M059J (cell line): ENCODE measurements around the gene STRN. TPM values are rescaled to one million over a fixed set of nuclear protein-coding genes. Genes with fewer than 3 reads are reported as not detected.
"Not testable (repeated sequence)": the region's sequence is repeated elsewhere in the genome, so short reads cannot be mapped to it uniquely, and the experiment has no call there.

Source experiments
- DNase-seq: peaks from one replicate; pipeline ENCODE4 v3.0.0-alpha.2; 2012; ENCODE audit warnings: low read depth
- total RNA-seq: library from RNA; depleted of rRNA; stranded (reverse); fragments of >200 nt; shearing (Covaris generic); gene quantifications from 2 replicates; pipeline ENCODE4 v1.2.3, GENCODE V29; 2014

Gene STRN
- total RNA-seq, 1 experiment from 2014 or later: 15.5 TPM

DNA sequence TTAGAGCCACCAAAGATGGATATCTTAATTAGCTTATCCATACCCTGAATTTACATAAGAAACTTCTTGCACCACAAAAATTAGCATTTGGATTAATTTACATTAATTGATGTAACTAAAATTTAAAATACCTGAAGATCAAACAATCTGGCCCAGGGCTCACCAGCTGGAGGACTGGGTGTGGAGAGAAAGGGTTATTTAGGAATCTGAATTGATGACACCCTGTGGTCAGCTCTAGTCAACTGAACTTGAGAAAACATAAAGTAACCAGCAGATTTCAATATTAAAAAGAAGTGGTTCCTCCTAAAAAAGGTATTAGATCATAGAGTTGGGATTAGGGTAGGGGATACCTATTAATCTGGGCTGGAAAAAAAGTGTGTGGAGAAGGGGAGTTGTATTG is 122.5 kb downstream of the STRN start:
- DNase-seq: no peak

DNA sequence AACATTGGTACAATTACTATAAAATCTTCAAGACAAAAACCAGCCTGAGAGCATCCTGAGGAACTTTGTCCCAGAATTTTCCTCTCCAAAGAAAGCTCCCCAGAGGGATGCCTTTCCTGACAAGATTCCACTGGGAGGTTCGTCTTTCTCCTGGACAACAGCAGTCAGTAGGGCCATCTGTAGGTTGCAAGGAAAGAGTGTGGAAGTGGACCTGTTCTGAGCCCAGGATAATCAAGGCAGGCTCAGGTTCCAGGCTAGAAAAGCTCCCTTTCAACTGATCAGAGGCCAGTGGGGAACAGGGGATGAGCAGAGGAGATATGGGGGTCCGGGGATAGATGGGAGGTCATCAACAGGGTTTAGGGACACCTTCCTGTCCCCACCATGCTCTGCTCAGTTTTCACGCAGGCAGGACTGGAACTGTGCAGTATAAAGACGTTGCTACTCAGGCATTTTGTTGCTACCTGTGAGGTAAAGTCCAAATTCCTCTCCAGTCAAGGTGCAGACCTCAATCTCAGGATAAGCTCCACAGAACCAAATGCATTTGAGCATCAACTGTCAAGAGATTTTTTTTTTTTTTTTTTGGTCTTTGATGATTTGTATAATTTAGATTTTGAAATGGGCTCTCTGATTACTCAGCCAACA is 126.2 kb downstream of the STRN start:
- peak; percentile 10 for DNase-seq

DNA sequence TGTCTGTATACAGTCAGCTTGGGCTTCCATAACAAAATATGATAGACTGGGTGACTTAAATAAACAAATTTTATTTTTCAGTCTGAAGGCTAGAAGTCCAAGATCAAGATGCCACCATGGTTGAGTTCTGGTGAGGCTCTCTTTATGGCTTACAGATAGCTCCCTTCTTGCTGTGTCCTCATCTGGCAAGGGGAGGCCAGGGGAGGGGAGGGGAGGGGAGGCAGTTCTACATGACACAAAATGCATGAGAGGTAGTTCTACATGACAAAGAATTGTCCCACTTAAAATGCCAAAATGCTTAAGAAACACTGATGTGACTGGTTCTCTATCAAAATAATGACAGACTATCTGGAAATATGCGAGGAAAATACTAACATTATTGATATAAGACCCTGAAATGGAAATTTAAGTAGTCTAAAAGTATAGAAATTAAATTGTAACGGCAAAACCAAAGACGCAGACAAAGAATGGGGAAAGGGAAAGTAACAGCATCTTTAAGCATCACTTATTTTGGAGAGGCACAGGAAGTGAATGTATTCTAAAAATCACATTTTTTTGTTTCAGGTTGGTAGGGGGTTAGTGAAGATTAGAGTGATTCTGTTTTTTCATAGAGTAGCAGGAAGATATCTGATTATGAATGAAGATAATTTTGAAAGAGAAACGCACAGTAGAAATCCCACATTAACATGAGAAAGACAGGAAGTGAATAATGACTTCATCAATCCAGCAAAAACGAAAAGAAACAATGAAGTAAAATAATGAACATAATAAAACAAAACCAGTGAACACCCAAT is 131.4 kb downstream of the STRN start:
- no peak for DNase-seq

DNA sequence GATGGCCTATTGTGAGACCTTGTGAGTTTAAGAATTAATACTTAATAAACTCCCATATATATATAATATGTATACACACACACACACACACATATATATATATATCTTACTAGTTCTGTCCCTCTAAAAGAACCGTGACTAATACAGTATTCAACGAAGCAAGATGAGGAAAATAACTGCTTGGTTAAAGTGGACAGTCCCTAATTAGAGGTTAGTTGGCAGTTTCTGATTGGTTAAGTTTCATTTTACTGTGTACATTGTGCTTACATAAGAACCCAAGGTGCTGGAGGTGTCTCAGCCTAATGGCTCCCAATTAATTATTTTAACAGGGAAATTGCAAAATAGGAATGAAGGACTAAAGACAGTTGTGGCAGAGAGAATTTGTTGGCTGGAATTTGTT is 132.1 kb downstream of the STRN start:
- no peak for DNase-seq

DNA sequence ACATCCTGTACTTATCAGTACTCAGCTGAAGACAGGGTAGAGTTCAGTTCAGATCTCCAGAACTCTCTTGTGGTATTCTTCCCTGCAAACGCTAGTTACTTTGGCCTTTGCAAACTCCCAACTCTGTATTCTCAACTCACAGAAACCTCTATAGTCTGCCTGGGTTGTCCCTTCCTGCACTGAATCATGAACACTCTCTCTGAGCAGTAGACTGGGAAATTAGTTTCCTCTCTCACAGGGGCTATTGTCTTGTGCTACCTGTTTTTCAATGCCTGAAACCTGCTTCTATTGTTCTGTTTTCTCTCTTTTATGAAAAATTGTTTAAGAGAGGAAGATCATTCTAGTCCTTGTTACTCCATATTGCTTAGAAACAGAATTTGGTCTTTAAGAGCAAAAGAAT is 135.2 kb downstream of the STRN start:
- DNase-seq: no peak

DNA sequence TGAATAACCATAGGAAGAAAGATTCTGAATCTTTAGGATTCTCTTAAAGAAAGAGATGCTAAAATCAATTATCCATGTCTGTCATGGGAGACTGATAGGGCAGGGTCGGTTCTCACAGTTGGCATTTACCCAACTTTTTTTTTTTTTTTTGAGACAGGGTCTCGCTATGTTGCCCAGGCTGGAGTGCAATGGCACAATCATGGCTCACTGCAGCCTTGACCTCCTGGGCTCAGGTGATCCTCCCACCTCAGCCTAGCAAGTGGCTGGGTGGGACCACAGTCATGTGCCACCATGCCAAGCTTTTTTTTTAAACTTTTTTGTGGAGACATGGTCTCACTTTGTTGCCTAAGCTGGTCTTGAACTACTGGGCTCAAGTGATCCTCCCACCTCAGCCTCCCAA is 141.7 kb downstream of the STRN start:
- not testable (repeated sequence) for DNase-seq

DNA sequence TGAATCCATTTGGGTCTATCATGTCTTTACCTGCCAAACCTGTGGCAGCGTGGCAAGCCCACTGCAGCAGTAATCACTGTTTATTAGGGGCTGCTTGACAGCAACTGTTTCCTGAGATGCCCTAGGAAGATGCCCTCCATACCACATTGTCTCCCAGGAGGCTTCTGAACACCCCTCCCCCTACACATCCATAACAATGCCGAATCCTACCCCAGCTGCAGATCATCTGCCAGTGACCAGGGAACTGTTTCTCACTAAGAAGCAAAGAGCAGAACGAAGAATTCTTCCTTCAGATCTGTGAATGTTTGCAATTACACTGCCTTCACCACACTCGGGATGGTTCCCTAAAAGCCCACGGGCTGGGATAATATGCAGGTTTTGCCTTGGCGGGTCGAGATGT is 142.1 kb downstream of the STRN start:
- no peak for DNase-seq

DNA sequence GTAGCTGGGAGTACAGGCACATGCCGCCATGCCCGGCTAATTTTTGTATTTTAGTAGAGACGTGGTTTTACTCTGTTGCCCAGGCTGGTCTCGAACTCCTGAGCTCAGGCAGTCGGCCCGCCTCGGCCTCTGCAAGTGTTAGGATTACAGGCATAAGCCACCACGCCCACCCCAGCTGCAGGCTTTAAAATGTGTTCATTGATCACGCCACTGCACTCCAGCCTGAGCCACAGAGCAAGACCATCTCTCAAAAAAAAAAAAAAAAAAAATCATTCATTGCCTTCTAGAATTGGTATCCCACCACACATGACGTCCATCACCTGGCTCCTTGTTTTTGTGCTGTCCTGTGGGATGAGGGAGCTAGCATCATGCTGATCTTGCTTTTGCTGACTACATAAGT is 142.5 kb downstream of the STRN start:
- no peak for DNase-seq

DNA sequence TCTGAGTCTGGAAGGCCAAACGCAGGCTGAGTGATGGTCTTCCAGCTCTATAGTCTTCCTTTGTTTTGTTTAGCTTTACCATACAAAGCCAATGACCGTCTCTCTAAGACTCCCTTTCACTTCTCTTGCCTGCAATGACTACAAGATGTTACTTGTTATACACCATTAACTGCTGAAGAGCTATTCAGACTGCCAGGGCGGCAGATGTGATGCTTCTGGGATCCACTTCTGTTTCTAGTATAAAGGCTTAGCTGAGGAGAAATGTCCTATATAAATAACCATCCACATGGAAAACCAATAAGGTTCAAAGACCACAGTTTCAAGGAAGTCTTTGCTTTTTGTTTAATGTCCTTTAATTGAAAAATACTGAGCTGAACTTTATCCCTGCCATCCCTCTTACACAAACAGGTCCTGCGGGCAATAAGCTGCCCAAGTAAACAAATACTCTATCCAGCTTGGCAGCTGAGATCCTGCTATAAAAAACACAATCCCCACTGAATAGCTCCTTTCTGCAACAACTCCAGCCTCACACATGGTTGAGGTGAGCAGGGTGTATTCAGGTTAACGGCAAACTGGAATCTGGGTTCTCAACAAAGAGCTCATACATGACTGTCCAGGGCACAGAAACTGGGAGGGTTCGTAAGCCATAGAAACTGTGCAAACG is 145.3 kb downstream of the STRN start:
- no peak for DNase-seq

- no peak for DNase-seq
These were observed 147.1 kb downstream of the STRN start for GRCh38 chr2:36819095-36819711.

GRCh38 chr2:36818542-36818941 is 147.8 kb downstream of the STRN start:
- no peak for DNase-seq

DNA sequence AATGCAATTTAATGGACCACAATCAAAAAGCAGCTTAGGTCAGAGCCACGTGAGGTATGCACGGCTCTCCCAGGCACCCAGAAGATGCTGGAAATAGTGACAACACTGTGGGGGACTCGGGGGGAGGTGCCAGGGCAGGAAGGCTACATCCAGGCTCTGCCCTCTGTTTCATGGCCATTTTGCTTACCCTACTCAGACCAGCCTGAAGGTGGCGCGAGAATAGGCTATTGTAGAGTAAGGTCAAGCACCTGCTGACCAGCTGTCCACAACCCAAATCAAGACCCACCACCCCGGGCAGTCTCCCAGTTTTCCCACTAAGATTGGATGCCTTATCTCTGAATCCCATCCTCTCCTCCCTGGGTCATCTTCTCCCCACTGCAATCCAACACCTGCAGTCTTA is 154.1 kb downstream of the STRN start:
- DNase-seq: peak; percentile 18

- DNase-seq: no peak
These were observed 155.3 kb downstream of the STRN start for GRCh38 chr2:36811071-36811470.

- DNase-seq: peak; percentile 22
These were observed 157.3 kb downstream of the STRN start for GRCh38 chr2:36809069-36809445.

DNA sequence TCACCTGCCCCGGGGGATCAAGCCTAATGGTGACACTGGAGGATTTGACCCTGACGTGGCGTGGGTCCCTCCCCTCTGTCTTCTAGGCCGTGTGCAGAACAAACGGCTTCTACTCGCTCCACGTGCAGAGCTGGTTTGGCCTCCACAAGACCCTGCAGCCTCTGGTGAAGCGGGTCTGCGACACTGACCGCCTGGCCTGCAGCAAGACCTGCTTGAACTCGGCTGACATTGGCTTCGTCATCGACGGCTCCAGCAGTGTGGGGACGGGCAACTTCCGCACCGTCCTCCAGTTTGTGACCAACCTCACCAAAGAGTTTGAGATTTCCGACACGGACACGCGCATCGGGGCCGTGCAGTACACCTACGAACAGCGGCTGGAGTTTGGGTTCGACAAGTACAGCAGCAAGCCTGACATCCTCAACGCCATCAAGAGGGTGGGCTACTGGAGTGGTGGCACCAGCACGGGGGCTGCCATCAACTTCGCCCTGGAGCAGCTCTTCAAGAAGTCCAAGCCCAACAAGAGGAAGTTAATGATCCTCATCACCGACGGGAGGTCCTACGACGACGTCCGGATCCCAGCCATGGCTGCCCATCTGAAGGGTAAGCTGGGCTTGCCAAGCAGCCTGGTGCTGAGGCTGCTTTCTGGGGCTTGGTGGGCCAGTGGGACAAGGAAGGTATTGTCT is 157.8 kb downstream of the STRN start:
- no peak for DNase-seq

- DNase-seq: no peak
These were observed 159.0 kb downstream of the STRN start for GRCh38 chr2:36807223-36807886.

DNA sequence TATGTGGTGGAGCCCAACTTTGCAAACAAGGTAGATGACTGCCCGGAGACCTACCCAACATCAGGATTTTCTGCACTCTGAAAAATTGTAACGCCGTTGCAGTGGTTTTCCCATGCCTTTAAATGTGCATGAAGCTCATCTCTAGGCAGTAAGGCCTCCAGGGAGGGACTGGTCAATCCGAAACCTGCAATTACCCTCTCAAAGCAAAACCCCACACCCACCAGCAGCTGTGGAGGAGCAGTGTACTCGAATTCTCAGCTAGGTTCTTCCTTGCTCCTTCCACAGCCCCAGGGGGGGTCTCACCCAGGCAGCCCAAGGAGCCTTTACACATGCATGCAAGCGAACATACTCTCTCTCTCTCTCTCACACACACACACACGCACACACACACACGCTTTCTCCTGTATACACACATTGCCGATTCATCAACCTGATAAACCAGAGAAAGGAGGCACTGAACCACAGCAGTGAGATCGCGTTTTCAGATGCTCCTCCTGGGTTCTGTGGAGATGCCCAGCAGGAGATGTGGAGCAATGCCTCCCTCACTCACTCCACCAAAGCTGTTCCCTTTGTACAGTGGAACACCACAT is 160.6 kb downstream of the STRN start:
- no peak for DNase-seq

DNA sequence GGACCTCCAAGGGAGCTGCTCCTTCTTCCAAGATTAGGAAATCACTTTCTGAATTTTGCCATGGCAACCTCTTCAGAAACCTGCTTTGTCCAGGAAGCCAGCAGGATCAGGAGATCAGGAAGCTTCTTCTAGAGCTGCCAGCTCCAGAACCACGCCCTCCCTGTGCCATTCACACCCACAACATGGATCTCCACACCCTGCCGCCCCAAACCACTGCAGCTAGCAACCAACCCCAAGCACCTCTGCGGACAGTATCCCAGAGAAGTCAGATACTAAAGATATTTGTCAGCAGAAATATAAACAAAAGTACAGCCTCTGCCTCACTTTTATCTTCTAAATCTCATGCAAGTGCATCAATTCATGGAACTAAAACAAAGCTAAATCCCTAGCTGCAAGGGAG is 163.4 kb downstream of the STRN start:
- DNase-seq: no peak

DNA sequence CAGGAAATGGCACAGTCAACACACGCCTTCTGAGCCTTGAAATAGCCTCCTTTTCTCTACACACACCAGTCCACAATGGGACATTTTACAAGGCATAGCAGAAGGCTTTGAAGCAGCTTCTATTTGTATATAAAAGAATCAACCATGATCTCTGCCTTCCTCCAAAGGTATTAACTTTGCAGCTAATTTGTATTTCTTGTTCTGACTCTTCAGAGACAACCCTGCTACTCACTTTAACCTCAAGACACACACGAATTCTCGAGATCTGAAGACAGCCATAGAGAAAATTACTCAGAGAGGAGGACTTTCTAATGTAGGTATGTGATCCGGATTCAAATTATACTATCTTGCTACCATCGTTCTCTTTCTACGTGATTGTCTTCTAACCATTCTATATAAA is 165.2 kb downstream of the STRN start:
- no peak for DNase-seq

DNA sequence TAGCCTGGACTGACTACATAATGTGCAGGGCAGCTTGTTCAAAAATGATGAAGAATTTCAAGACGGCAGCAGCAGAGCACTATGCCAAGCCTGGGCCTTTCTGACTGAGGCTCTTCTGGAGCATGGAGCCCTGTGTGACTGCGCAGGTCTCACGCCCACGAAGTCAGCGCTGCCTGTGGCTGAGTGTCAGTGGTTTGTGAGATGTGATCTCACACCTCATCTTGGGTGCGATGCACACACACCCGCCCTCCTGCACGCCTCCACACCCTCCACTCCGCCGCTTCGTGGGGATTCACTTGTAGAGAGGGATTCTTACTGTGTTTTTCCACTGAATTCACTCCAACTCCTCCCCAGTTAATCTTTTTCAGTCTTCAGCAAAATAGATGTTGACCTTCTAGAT is 166.0 kb downstream of the STRN start:
- DNase-seq: no peak

DNA sequence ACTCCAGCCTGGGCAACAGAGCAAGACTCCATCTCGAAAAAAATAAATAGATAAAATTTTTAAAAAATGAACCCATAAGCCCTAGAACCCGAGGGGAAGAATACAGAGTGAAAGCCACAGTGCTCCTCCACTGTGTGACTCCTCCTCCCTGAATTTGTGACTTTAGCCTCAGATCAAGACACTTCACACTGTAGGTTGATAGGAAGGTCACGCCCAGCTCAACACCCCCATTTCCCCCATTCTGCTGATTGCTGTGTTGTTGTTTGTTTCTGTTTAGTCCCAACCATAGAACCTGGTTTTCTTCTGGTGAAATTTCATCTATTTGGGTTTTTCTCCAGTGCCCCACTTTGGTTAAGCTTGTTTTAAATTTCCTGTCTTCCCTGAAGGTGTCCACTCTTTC is 167.6 kb downstream of the STRN start:
- DNase-seq: no peak
